ENCODE results near the gene AKAP13.
A peak's percentile ranks its signal among the peaks of the same experiment; 100 is the strongest.

Gene AKAP13

DNA sequence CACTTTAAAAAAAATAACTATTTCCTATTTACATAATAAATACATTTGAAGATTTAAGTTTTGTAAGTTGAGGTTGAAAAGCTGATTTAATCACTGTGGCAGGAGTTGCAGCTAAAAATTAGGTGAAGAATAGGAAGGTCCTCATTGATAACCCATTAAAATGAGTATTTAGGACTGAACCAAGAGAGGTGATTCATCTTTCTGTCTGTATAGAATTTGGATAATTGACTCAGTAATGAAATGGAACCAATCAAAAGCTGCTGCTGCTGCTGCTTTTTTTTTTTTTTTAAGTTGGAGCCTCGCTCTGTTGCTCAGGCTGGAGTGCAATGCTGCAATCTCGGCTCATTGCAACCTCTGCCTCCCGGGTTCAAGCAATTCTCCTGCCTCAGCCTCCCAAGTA lies 223.8 kb downstream of the AKAP13 start:
- no peak for DNase-seq

DNA sequence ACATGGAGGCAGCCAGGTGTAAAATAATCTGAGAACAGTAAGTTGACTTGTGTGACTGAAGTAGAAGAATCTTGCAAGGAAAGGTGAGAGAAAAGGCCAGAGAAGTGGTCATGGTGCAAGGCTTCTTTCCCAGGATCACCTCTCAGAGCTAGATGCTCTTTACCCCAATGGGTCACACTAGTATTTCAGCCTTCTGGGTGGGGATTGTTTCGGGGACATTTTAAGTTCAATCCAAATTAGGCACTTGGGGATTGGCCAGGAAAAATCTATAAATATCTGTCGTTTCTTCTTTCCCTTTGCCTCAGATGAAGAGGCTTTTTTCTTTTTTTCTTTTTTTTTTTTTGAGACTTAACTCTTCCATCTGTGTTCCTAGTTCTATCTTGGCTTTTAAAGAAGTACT lies 226.3 kb downstream of the AKAP13 start:
- DNase-seq = no peak

DNA sequence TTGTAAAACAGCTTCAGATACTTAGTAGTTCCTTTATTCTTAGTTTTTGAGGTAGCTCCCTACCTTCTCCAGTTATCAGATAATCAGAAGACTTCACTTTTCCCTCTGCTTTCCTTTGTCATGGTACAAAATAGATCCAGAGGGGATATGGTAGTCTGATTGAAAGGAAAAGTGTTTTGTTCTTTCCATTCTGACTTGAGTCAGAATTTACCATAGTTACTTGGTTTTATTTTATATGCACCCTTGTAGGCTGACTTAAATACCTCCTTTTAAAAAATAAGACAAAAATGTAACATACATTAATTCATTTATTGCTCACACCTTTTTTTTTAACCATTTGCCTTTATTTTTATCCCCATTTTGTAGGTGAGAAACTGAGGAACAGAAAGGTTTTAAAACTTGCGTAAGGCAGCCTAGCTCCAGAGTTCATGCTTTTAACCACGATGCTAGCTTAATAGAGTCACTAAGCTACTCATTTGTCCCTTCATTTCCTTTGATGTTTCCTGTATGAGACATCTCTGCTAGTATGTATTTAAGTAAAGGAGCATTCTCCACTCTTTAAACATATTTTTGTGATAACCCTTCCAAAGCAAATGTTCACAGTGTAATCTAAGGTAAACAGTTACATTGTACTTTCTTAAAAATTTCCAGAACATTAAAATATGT lies 226.9 kb downstream of the AKAP13 start:
- no peak for DNase-seq

DNA sequence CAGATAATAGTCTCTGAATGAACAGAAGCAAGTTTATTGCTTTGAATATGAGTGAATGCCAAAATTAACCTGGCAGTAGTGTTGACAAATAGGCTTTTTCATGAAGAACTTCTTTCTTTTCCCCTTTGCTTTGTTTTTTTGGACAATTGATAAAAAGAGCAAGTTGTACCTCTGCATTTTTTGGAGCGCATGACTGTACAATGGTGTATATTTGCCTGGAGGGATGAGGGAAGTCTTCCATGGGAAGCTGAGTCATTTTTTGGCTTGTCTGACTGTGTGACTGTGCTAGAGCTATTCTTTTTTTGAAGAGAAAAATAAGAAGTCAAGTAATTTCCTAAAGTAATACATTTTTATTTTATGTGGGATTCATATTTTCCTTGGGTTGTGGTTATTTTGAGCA lies 227.4 kb downstream of the AKAP13 start:
- DNase-seq = no peak

DNA sequence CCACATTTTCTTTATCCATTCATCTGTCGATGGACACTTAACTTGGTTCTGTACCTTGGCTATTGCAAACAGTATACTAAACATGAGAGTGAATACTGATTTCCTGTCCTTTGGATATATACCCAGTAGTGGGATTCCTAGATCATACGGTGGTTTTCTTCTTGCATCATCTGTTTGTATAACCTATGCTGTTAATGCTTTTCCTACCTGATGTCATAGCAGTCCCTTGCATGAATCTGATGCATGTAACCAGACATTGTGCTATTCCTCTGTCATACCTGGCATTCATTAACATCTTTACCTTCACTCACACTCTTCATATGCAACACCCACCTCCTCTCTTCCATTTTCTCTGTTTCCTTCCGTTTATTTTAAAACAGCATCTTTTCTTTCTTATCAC lies 229.1 kb downstream of the AKAP13 start:
- no peak for DNase-seq

DNA sequence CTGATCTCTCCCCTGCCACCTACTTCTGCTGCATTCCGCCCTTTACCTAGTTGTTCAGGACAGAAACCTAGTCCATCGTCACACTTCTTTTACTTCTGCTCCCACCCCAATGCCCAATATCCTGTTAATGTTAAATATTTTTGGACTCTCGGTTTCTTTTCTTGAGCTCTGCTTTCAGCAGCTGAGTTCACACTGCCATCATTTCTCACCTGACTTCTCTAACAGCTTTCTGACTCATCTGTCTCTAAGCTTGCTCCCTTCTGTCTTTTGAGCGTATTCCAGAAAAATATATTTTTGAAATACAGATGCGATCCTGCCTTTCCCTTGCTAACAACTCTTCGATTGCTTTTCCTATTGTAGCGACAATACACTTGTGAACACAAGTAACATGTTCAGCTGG lies 231.0 kb downstream of the AKAP13 start:
- no peak for DNase-seq

DNA sequence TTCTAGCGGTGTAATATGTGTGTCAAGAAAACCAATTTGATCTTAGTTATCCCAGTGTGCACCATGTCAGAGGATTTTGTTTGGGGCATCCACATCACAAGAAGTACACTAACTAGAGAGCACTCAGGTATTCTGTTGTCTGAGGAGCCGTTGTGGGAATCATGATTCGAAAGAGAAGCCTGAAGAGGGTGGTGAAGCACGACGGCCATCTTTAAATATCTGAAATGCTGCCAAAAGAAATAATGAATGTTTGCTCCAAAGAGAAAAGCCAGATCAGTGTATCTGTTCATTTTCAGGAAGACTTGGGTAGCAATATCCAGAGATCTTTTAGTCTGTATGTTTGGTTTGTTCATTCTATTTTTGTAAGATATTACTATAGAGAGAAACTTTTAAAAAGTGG lies 233.7 kb downstream of the AKAP13 start:
- DNase-seq = no peak

DNA sequence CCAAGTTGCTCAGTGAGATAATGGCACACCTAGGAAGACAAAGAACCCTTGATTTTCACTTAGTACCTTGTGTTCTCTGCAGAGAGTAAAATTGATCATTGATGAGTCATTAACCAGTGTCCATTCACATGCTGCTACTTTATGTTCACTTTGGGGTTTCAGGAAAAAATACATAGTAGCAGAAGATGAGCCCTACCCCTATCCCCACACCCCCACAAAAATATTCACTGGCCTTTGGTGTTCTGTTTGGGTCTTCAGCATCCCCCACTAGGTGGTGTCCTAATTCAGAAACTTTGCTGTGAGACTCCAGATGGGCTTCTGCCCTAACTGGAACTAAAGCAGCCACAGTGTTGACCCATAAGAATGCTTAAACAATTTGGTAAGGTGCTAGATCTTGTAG lies 235.5 kb downstream of the AKAP13 start:
- no peak for DNase-seq

DNA sequence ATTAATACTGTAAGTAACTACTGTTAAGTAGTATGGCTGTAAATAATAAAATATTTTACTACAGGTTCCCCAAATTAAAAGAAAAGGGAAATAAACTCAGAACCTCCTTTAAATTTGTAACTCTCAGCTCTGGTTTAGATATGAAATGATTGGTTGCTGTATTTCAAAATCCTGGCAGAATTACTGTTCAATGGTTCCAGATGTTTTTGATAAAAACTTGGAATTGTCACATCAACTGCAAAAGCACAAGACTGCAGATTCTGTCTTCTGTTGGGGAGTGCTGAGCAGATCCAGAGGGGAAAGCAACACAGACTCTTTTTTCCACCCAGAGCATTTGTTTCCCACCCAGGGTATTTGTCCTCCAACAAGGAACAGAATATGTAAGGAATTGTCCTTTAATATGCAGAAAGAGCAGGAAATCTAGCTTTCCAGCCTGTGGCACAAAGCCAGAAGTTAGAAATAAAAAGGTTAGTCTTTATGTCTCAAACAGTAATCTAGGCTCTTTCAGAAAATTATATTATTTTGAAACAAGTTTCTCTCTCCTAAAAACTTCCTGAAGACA lies 236.2 kb downstream of the AKAP13 start:
- no peak for DNase-seq

DNA sequence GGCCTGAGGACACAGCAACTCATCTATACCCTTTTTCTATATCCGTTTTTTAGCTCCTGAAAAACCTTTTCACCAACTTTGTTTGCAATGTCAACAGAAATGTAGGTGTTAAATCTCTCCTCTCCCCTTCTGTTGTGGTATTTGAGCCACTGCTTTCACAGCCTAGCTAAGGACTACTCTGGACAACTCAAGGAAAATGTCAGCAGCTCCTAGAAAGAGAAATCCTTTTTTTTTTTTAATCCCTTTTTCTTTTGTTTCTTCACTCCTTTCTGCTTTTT lies 237.8 kb downstream of the AKAP13 start:
- no peak for DNase-seq

DNA sequence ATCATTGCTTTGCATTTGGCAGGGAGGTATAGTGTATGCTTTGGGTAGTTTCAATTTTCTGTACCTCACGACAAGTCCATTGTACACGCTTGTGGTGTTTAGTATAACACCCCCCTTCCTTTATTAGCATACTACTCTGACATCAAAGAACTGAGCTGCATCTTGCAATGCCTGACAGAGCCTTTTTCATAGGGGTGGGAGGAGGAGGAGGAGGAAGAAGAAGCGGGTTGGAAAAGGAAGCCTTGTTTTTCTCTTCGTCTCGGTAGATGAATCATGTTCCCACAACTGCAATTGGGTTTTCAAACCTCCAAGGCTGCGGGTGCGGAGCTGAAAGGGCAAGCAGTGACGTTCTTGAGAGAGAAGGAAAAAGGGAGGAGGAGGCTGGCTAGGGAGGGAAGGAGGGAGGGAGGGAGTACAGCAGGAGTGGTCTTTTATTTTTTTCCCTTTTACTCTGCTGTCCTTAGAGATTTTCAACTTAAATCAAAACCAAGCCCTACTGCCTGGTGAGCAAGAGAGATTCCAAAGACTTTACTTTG lies 238.6 kb downstream of the AKAP13 start:
- peak; percentile 85 for DNase-seq

DNA sequence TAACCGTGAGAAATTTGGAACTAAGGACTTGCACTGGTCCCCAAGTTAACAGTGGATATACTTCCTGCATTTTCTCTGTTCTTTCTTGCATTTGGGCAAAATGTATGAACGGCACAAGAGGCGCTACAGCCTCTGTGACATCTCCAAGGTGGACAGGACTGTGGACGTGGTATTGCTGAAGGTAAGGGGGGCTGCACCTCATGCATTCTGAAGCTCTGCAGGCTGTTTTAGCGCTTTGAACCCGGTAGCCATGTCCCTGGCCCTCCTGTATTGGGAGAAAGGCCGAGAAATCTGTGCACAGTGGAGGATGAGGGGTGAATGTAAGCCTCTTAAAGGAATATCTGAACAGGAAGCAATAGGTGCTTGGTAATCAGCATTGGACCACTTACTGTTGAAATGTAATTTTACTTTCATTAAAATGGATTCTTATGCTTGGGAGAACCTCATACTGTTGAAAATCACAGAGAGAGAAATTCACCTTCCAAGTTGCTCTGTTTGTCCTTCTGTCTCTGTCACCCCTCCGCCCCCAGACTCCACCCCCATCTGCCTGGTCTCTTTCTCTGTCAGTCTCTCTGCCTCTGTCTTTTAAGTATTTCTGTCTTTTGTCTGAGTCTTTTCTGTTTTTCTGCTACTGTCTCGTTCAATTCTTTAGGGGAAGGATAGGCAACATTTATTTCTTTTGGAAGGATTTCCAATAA lies 239.7 kb downstream of the AKAP13 start:
- peak; percentile 71 for DNase-seq

DNA sequence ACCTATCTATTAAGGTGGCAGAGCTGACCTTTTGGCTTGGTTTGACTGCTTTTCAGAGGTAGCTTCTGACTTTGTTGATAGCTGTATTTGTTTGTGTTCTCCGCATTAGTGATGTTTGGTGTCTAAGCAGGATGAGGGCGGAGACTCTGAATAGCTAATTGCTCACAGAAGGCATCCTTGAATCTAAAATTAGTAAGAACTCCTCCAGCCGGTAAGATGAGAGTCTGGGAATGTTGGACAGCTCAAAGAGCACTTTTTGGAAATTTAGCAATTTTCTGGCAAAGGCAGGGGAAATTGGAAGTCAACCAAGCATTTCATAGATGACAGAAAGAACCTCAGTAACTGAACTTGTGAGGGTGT lies 240.3 kb downstream of the AKAP13 start:
- no peak for DNase-seq

DNA sequence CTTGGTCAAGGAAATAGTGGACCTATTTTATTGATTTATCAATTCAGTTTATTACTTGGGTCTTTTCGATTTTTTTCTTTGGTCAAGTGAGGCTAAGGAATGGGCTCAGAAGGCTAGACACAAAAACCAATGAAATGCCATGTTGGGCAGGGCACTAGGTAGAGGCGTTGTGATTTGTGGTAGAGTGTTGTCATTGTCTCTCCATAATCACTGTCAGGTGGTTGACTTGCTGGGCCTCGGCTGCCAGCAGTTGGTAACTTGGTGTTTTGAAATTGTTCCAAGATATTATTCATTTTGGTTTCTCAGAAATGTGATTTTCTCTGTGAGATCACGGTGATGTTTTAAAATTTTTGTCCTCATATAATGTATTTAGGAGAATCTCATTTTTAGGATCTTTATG lies 240.7 kb downstream of the AKAP13 start:
- DNase-seq = no peak

DNA sequence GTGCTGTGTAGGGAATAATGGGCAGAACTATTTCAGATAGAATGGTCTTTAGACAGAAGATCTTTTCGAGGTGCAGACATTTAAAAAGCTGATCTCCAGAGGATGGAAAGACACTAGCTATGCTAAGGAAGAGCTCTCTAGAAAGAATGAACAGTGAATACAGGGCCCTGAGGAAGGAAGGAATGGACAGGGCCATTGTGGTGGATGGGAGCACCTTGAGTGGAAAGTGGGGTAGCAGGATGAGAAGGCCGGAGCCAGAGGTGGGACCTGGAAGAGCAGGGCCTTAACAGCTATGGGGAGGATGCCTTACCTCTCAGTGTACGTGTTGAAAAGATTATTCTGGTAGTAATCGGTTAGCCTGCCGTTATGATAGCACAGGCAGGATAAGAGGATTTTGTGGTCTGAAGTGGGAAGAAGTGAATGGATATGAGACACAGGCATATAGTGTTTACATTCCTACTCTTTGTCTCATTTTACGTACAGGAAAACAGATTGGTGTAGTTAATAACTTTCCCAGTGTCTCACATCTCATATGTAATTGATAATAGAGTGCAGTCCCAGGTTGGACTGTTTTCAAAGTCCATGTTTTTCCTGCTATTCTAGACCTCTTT lies 241.9 kb downstream of the AKAP13 start:
- no peak for DNase-seq

DNA sequence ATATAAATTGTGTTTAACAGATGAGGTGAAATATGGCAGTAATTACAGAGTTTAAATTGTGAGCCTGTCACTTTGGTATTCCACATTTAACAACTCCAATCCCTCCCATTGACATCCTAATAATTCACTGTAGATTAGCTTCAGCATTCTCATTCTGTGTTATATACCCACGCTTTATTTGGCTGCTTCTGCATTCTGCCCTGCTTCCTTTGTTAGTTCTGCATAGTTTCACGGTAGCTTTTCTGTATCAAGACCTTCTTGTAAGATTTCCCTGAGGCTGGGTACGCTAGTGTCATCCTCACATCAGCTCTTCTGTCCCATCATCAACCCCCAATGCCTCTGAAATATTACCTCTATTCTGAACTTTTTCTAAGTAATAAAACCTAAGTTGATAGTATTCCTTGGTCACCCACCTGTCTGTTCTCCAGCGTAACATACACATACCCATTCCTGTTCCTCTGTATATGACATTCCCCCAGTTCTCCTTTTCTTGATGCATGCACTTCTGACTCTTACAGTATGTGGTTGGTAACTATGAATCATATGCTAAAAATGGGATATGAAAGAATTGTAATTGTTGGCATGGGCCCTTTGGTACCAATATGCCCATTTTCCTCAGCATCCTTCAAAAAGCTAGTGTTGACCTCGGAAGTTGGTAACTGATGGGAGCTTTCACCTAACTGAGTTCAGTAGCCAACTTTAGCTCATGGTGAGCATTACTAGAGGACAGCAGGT lies 243.1 kb downstream of the AKAP13 start:
- no peak for DNase-seq

DNA sequence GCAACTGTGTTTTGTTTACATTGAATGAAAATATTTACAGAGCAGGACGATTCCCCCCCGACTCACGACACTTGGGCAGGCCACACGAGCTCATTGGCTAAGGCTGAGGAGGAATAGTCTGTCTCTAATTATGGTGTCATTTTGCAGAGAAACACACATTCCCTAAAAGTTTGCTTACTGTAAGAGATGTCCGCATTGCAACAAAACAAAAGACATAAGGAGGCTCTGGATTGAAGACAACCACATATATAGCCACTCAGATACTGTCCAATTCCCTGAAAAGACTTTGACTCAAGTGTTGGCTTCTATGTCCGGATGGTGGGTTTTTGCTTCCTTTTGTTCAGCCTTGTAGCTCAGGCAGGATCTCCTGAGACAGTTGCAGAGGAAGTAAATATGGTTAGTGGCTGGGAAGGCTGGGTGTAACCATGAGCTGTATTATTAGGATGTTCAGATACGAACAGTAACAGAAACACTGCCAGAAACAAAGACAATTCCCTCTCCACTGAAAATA lies 243.9 kb downstream of the AKAP13 start:
- DNase-seq = no peak

DNA sequence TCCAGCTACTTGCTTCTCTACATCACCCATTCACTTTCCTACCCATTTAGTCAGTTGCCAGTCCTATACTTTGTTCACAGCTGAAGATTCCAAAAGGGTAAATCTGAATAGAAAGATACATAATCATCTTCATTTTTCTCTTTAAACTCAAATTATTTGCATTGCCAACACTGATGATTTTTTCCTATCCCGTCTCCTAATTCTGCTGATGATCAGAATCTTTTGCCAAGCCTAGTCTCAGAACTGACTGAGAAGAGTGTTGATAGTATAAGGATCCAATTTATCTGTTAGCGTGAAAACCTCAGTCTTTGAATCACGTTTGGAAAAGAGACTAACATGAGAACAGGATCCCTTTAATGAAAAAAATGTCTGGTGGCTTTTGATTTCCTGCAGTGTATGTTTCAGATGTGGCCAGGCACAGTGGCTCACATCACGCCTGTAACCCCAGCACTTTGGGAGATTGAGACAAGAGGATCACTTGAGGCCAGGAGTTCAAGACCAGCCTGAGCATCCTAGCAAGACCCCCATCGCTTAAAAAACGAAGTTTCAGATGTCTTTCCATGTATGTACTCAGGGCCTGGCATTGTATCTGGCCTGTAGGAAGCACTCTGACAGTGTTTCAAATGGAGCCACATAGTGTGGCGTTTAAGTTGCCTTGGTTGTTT lies 244.9 kb downstream of the AKAP13 start:
- DNase-seq = peak; percentile 68

DNA sequence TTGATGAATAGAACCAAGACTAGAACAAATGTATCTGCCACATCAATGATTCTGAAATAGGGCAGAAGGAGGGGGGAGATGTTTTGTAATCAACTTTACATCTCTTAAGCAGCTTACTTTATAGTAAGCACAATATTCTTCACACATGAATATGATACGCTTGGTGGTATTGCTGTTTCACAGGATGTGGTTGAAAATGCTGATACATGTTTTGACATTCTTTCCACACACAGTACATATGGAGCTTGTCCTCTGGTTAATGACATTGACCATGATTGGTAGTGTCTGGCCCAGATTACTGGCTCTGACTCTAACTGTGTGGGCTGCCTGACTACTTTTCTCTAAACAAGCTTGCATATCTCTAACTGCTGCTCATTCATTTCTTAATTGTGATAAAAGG lies 245.5 kb downstream of the AKAP13 start:
- DNase-seq = no peak

DNA sequence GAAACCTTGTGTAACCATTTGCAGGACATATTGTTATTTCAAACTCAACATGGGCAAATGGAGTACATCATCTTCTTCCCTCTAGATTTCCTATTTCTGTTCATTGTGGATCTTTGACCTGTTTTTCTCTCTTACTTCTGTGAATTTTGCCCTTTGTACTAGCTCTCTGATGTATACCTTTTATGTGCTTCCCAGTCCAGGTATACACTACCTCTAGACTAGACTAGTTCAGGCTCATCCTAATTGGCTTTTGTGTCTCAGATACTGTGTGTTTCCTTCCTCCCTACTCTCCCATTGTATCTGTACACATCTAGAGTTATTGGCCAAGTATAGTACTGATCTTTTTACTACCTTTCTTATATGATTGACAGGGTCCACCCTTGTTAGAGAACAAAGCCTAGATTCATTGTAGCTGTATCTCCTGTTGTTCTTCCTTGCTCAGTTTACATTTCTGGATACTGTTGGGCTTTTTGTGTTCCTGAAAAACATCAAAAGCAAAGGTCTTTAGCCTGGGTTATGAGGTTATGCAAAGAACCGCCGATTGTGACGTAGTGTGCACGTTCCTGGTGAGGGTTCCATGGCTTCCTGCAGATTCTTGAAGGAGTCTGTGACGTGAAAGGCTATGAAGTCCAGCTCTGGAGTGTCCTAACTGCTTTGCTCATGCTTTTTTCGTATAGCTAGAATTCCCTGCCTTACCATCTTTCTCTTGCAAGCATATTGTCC lies 247.0 kb downstream of the AKAP13 start:
- DNase-seq = no peak

DNA sequence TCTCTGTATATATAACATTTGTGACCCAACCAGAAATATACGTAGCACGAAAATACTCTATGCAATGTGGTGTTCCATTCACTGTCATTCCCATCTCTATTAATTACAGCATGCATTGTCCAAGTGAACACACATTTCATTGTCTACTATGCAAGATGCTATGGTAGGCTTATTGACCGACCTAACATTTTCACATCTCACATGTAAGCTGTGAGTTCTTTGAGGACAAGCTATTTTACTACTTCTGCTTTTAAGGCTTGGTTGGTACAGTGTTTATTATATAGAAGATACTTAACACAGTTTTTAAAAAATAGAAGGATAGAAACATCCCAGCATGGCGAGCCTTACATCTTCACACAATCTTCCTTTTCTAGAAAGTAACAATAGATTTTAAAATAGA lies 249.9 kb downstream of the AKAP13 start:
- no peak for DNase-seq

DNA sequence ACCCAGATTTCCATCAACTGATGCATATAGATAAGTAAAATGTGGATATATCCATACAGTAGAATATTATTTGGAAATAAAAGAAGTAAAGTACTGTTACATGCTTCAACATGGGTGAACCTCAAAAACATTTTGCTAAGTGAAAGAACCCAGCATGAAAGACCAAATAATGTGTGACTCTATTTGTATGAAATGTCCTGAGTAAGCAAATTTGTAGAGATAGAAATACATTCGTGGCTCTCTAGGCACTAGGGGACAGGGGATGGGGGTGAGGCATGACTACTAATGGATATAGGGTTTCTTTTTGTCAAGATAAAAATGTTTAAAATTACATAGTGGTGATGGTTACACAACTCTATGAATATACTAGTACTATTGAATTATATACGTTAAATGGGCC lies 250.6 kb downstream of the AKAP13 start:
- DNase-seq = no peak
